Uterus (tissue), 2 donors: ENCODE data around the gene FYCO1.

Experiments used
- POLR2A ChIP-seq, 2 donors: fragments of 450-650 bp; IDR thresholded peaks; one replicate each; pipeline ENCODE4 v1.6.1; 2016; ENCODE audit warnings: antibody characterized with exemption in 2 of 2, mild to moderate bottlenecking in 1 of 2, moderate library complexity in 1 of 2
- TF ChIP-seq, protein P1 (sequence below), 4 experiments: fragments of 200-600 bp in 2 of 4; fragments of 450-650 bp in 2 of 4; sonication (generic) in 2 of 4; IDR thresholded peaks; one replicate each; pipeline ENCODE4 v1.5.1; 2016 to 2019; ENCODE audit warnings: antibody characterized with exemption in 4 of 4, mild to moderate bottlenecking in 2 of 4, moderate library complexity in 1 of 4

DNA sequence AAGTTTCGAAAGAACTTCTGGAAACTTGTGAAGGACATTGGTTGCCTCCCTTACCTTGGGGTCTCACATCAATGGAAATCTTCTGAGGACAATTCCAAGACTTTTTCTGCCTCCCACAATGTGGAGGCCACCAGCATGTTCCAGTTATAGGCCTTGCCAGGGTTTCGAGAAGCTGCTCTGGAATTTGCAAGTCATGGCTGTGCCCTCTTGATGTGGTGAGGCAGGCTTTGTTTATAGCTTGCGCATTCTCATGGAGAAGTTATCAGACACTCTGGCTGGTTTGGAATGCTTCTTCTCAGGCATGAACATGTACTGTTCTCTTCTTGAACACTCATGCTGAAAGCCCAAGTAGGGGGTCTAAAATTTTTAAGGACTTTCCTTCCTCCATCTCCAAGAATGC lies 48.3 kb downstream of the FYCO1 start:
- TF ChIP-seq POLR2A (IDR thresholded peaks at IDR 0.05), result no peak
- TF ChIP-seq, protein P1, sequence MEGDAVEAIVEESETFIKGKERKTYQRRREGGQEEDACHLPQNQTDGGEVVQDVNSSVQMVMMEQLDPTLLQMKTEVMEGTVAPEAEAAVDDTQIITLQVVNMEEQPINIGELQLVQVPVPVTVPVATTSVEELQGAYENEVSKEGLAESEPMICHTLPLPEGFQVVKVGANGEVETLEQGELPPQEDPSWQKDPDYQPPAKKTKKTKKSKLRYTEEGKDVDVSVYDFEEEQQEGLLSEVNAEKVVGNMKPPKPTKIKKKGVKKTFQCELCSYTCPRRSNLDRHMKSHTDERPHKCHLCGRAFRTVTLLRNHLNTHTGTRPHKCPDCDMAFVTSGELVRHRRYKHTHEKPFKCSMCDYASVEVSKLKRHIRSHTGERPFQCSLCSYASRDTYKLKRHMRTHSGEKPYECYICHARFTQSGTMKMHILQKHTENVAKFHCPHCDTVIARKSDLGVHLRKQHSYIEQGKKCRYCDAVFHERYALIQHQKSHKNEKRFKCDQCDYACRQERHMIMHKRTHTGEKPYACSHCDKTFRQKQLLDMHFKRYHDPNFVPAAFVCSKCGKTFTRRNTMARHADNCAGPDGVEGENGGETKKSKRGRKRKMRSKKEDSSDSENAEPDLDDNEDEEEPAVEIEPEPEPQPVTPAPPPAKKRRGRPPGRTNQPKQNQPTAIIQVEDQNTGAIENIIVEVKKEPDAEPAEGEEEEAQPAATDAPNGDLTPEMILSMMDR (IDR thresholded peaks at IDR 0.05), result no peak
